Activated naive CD8-positive, alpha-beta T cell treated with anti-CD3 and anti-CD28 coated beads, Interleukin-2, amount 50 U/mL, for 24 hours (primary cell): ENCODE data around the gene CREB1.

ENCODE experiments used
- ATAC-seq: fragments of 150-1000 bp; cut with Tn5 transposase; one replicate; pipeline ENCODE4 v1.10.0; 2021
- DNase-seq: peaks from one replicate; pipeline ENCODE4 v3.0.0; 2021
- H3K27ac Mint-ChIP-seq: one replicate; pipeline ENCODE4 v1.8.0; 2021; ENCODE audit warnings: mild to moderate bottlenecking, mixed read lengths
- H3K27me3 Mint-ChIP-seq: one replicate; pipeline ENCODE4 v1.8.0; 2021; ENCODE audit warnings: mixed read lengths
- H3K36me3 Mint-ChIP-seq: one replicate; pipeline ENCODE4 v1.8.0; 2021; ENCODE audit warnings: low read depth, mixed read lengths
- H3K4me1 Mint-ChIP-seq: one replicate; pipeline ENCODE4 v1.8.0; 2021; ENCODE audit warnings: mixed read lengths
- H3K4me3 Mint-ChIP-seq: one replicate; pipeline ENCODE4 v1.8.0; 2021; ENCODE audit warnings: mild to moderate bottlenecking, moderate library complexity, mixed read lengths
- H3K9me3 Mint-ChIP-seq: one replicate; pipeline ENCODE4 v1.8.0; 2021; ENCODE audit warnings: mixed read lengths

CREB1 gene

GRCh38 chr2:207529330-207530159 lies at the start of gene CREB1:
Gene CREB1, plus strand, starts transcription at chr2:207529962. Its CDS starts 25,674 bp downstream, at chr2:207555636.
- H3K27ac Mint-ChIP-seq: peak within 1 kb of the TSS; percentile 100

GRCh38 chr2:207480521-207481040 lies 49.2 kb upstream of the CREB1 start:
- H3K4me3 Mint-ChIP-seq: no peak overlapping the region
- H3K9me3 Mint-ChIP-seq: no peaks in the 10 kb centered on the region
- no peaks in the 10 kb centered on the region for H3K27me3 Mint-ChIP-seq
- no peak for DNase-seq
- H3K27ac Mint-ChIP-seq: no peak overlapping the region
- H3K36me3 Mint-ChIP-seq: no peaks in the 10 kb centered on the region
- no peak for ATAC-seq
- H3K4me1 Mint-ChIP-seq: peaks cover 43% of the 10 kb centered on the region

More at GRCh38 chr2:207529330-207530159, at the start of gene CREB1:
- Mint-ChIP-seq H3K36me3 (peaks cover 28% of the 10 kb centered on the region), H3K9me3 (no peaks in the 10 kb centered on the region), H3K4me1 (peaks cover 66% of the 10 kb centered on the region), H3K27me3 (peaks cover 4% of the 10 kb centered on the region), H3K4me3 (peak within 1 kb of the TSS; percentile 96)
- ATAC-seq: peak; percentile 85
- DNase-seq: peak; percentile 100

- Mint-ChIP-seq H3K4me1 (peaks cover 43% of the 10 kb centered on the region), H3K4me3 (no peak overlapping the region), H3K27ac (no peak overlapping the region), H3K27me3 (no peaks in the 10 kb centered on the region), H3K9me3 (no peaks in the 10 kb centered on the region), H3K36me3 (no peaks in the 10 kb centered on the region)
- DNase-seq (no peak), ATAC-seq (no peak)
These were observed 47.8 kb upstream of the CREB1 start for GRCh38 chr2:207481924-207482323.

DNA sequence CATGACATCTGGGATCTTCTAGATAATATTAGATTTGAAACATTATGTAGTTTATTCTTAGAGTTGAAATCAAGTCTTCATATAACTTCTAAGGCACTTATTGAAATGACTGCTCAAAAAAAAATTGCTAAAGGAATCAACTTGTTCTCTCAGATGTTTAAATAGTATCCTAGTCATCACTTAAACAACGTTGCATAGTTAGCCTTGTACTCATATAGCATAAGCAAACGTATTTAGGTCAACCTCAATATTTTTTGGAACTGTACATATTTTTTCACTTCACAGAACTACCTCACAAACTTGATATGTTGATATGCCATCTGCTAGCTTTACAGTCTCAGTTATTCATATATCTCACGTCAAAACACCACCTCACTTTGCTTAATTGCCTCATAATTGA lies 47.1 kb upstream of the CREB1 start:
- H3K36me3 Mint-ChIP-seq: no peaks in the 10 kb centered on the region
- no peak for DNase-seq
- peaks cover 43% of the 10 kb centered on the region for H3K4me1 Mint-ChIP-seq
- no peaks in the 10 kb centered on the region for H3K27me3 Mint-ChIP-seq
- H3K9me3 Mint-ChIP-seq: no peaks in the 10 kb centered on the region
- no peak overlapping the region for H3K4me3 Mint-ChIP-seq
- no peak overlapping the region for H3K27ac Mint-ChIP-seq
- ATAC-seq: no peak

DNA sequence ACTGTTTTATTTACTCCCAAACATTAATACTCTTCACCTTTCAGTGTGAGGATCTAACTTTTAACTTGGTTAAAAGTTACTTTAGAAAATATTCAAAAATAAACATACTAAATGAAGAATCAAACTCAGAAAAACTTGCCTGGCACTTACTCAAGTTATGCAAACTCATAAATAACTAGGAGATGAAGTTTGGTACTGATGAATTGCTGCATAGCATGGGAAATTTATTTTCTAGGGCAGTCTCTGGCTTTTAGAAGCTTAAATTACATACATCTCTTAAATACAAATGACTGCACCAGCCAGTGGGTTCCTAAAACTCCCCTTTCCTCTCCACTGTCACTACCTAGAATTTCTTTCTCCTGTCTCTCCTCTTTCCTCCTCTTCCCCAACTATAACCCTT lies 46.7 kb upstream of the CREB1 start:
- Mint-ChIP-seq H3K36me3 (no peaks in the 10 kb centered on the region), H3K4me3 (no peak overlapping the region), H3K4me1 (peaks cover 44% of the 10 kb centered on the region), H3K27me3 (no peaks in the 10 kb centered on the region), H3K27ac (no peak overlapping the region), H3K9me3 (no peaks in the 10 kb centered on the region)
- DNase-seq (no peak), ATAC-seq (no peak)

GRCh38 chr2:207483477-207483876 lies 46.3 kb upstream of the CREB1 start:
- ATAC-seq (no peak), DNase-seq (no peak)
- Mint-ChIP-seq H3K4me1 (peaks cover 44% of the 10 kb centered on the region), H3K27me3 (no peaks in the 10 kb centered on the region), H3K4me3 (no peak overlapping the region), H3K9me3 (no peaks in the 10 kb centered on the region), H3K27ac (no peak overlapping the region), H3K36me3 (no peaks in the 10 kb centered on the region)

GRCh38 chr2:207484444-207485391 lies 45.0 kb upstream of the CREB1 start:
- H3K4me3 Mint-ChIP-seq: no peak overlapping the region
- no peaks in the 10 kb centered on the region for H3K9me3 Mint-ChIP-seq
- no peak for ATAC-seq
- no peaks in the 10 kb centered on the region for H3K27me3 Mint-ChIP-seq
- H3K36me3 Mint-ChIP-seq: no peaks in the 10 kb centered on the region
- no peak for DNase-seq
- peaks cover 33% of the 10 kb centered on the region for H3K4me1 Mint-ChIP-seq
- H3K27ac Mint-ChIP-seq: no peak overlapping the region

DNA sequence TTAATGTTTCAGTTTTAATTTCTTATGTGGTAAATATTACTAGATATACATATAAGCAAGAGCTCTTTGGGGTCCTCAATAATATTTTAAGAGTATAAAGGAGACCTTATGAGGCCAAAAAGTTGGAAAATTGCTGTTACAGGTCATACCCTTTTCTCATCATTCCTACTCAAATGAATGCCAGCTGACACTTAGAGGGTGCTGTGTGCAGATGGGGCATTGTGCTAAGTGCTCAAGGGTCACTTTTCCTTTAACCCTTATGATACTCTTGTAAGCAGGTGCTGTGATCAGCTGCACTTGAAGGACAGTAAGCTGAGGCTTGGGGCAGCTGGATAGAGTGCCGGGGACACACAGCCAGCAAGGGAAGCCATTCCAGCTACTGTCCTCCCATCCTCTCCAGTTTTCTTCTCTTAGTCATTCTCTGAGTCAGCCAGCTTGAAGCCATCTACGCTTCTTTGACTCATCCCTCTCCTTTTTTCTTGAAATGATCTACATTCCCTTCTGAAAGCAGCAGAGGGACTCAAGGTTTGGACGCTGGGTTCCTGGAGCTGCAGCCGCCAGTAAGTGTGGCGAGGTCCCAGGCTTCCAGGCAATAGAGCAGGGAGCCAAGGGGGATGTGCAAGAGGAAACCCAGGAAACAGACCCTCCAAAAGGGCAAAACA lies 42.0 kb upstream of the CREB1 start:
- Mint-ChIP-seq H3K27me3 (no peaks in the 10 kb centered on the region), H3K4me1 (peaks cover 21% of the 10 kb centered on the region), H3K4me3 (no peak overlapping the region), H3K36me3 (no peaks in the 10 kb centered on the region), H3K27ac (no peak overlapping the region), H3K9me3 (no peaks in the 10 kb centered on the region)
- ATAC-seq: peak; percentile 79
- DNase-seq: no peak

- H3K27ac Mint-ChIP-seq: no peak overlapping the region
- H3K9me3 Mint-ChIP-seq: no peaks in the 10 kb centered on the region
- ATAC-seq (no peak), DNase-seq (no peak)
- peaks cover 12% of the 10 kb centered on the region for H3K4me1 Mint-ChIP-seq
- no peak overlapping the region for H3K4me3 Mint-ChIP-seq
- no peaks in the 10 kb centered on the region for H3K36me3 Mint-ChIP-seq
- H3K27me3 Mint-ChIP-seq: no peaks in the 10 kb centered on the region
These were observed 40.5 kb upstream of the CREB1 start for GRCh38 chr2:207489251-207489650.

- Mint-ChIP-seq H3K4me1 (peaks cover 6% of the 10 kb centered on the region), H3K27ac (no peak overlapping the region), H3K36me3 (no peaks in the 10 kb centered on the region), H3K4me3 (no peak overlapping the region), H3K27me3 (no peaks in the 10 kb centered on the region), H3K9me3 (no peaks in the 10 kb centered on the region)
- ATAC-seq (no peak), DNase-seq (no peak)
These were observed 39.3 kb upstream of the CREB1 start for GRCh38 chr2:207490441-207490840.

GRCh38 chr2:207491086-207491485 lies 38.7 kb upstream of the CREB1 start:
- no peak for DNase-seq
- Mint-ChIP-seq H3K36me3 (no peaks in the 10 kb centered on the region), H3K27me3 (no peaks in the 10 kb centered on the region)

DNA sequence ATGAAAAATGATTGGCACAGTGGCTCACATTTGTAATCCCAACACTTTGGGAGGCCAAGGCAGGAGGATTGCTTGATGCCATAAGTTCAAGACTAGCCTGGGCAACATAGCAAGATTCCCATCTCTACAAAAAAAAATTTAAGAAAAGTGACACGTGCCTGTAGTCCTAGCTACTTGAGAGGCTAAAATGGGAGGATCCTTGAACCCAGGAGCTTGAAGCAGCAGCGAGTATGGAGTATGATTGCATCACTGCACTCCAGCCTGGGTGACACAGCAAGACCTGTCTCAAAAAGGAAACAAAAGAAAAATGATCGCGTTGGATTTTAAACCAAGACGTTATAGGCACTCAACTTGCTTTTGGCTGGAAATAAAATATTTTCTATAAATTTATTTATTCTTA lies 37.8 kb upstream of the CREB1 start:
- no peaks in the 10 kb centered on the region for H3K9me3 Mint-ChIP-seq

More at GRCh38 chr2:207491086-207491485, 38.7 kb upstream of the CREB1 start:
- H3K4me1 Mint-ChIP-seq: peaks cover 6% of the 10 kb centered on the region
- no peaks in the 10 kb centered on the region for H3K9me3 Mint-ChIP-seq
- no peak overlapping the region for H3K4me3 Mint-ChIP-seq
- no peak overlapping the region for H3K27ac Mint-ChIP-seq
- ATAC-seq: no peak

GRCh38 chr2:207492461-207492860 lies 37.3 kb upstream of the CREB1 start:
- Mint-ChIP-seq H3K9me3 (no peaks in the 10 kb centered on the region), H3K4me1 (peaks cover 6% of the 10 kb centered on the region), H3K27me3 (no peaks in the 10 kb centered on the region), H3K36me3 (no peaks in the 10 kb centered on the region), H3K4me3 (no peak overlapping the region), H3K27ac (no peak overlapping the region)
- DNase-seq (no peak), ATAC-seq (no peak)

More for the DNA sequence above, 37.8 kb upstream of the CREB1 start:
- DNase-seq: no peak
- Mint-ChIP-seq H3K4me3 (no peak overlapping the region), H3K27me3 (no peaks in the 10 kb centered on the region), H3K27ac (no peak overlapping the region), H3K36me3 (no peaks in the 10 kb centered on the region), H3K4me1 (peaks cover 6% of the 10 kb centered on the region)
- no peak for ATAC-seq

- Mint-ChIP-seq H3K27me3 (no peaks in the 10 kb centered on the region), H3K9me3 (no peaks in the 10 kb centered on the region), H3K27ac (no peak overlapping the region), H3K36me3 (no peaks in the 10 kb centered on the region), H3K4me3 (no peak overlapping the region), H3K4me1 (peaks cover 8% of the 10 kb centered on the region)
- DNase-seq (no peak), ATAC-seq (no peak)
These were observed 35.6 kb upstream of the CREB1 start for GRCh38 chr2:207494137-207494536.
